HCT116 (cell line): ENCODE measurements around the gene TTC23. TPM values are rescaled to one million over a fixed set of nuclear protein-coding genes. Genes with fewer than 3 reads are reported as not detected.

Experiments used
- ATAC-seq: fragments of 200-7000 bp; cut with Tn5 transposase; 2 replicates; pipeline ENCODE4 v1.9.1; 2020; ENCODE audit warnings: mild to moderate bottlenecking, moderate library complexity
- BruUV-seq: library from RNA; stranded (reverse); fragments of 400-500 nt; replicated peaks from 2 replicates; lab custom pipeline; 2021; lab: Mats Ljungman, UMichigan
- CTCF ChIA-PET: fragments of 300-600 bp; sonication (Branson Sonifier 250); formaldehyde crosslinking; loops from one replicate; lab custom pipeline; 2021; ENCODE audit warnings: antibody characterized with exemption; lab: Charles Lee
- POLR2A ChIA-PET: fragments of 300-600, 350-600 bp; sonication (Branson Sonifier 250); formaldehyde crosslinking; loops from one replicate; lab custom pipeline; 2021; ENCODE audit warnings: antibody characterized with exemption; lab: Charles Lee
- RAD21 ChIA-PET, 2 experiments: fragments of 300-600 bp; sonication (Branson Sonifier 250); formaldehyde crosslinking; loops; one replicate each; lab custom pipeline; 2023; ENCODE audit warnings: low total read pairs in 2 of 2; ENCODE audit not compliant: uncharacterized antibody in 2 of 2, unreplicated experiment in 2 of 2, low non-redundant PET in 1 of 2; lab: Charles Lee
- DNase-seq: peaks from one replicate; pipeline ENCODE4 v3.0.0-alpha.2; 2010; ENCODE audit warnings: low read depth, low spot score
- H2AFZ ChIP-seq: fragments of 200-600 bp; shearing (Covaris generic), sonication (generic); 2 replicates; pipeline ENCODE4 v1.6.1; 2017; ENCODE audit warnings: low read depth, mixed run types, mixed read lengths, antibody characterized with exemption, low read length; ENCODE audit not compliant: poor library complexity, severe bottlenecking
- H3K27ac ChIP-seq: 2 replicates; pipeline ENCODE4 v1.5.1; 2012; ENCODE audit warnings: low read depth, low read length
- H3K27me3 ChIP-seq: fragments of 200-600 bp; sonication (generic); 2 replicates; pipeline ENCODE4 v1.6.1; 2016; ENCODE audit warnings: mixed run types, low read length, mixed read lengths; ENCODE audit not compliant: insufficient read depth
- H3K36me3 ChIP-seq, 2 experiments: fragments of 200-500 bp in 1 of 2; fragments of 200-600 bp in 1 of 2; sonication (Bioruptor generic) in 1 of 2; sonication (generic) in 1 of 2; 2 replicates each; pipeline versions ENCODE4 v1.5.1 to v1.6.1; 2014 to 2016; ENCODE audit warnings: low read length in 2 of 2, inconsistent platforms in 1 of 2, mixed read lengths in 1 of 2, mixed run types in 1 of 2; ENCODE audit not compliant: insufficient read depth in 2 of 2, control insufficient read depth in 1 of 2
- H3K4me1 ChIP-seq, 2 experiments: fragments of 200-600 bp in 1 of 2; sonication (generic) in 1 of 2; 2 replicates each; pipeline versions ENCODE4 v1.5.1 to v1.6.1; 2012 to 2017; ENCODE audit warnings: low read length in 2 of 2, inconsistent platforms in 1 of 2, mild to moderate bottlenecking in 1 of 2, mixed read lengths in 1 of 2, mixed run types in 1 of 2, moderate library complexity in 1 of 2; ENCODE audit not compliant: insufficient read depth in 2 of 2, control insufficient read depth in 1 of 2
- H3K4me2 ChIP-seq: fragments of 200-600 bp; sonication (generic); 2 replicates; pipeline ENCODE4 v1.6.1; 2017; ENCODE audit warnings: mixed run types, low read length, mixed read lengths
- H3K4me3 ChIP-seq, 2 experiments: fragments of 200-600 bp in 1 of 2; sonication (generic) in 1 of 2; replicated peaks in 1 of 2; 2 replicates each; pipeline ENCODE4 v1.5.1; 2011 to 2016; ENCODE audit warnings: low read length in 2 of 2, control low read depth in 1 of 2, low read depth in 1 of 2, mild to moderate bottlenecking in 1 of 2, mixed read lengths in 1 of 2, mixed run types in 1 of 2
- H3K79me2 ChIP-seq: fragments of 200-600 bp; sonication (generic); 2 replicates; pipeline ENCODE4 v1.6.1; 2017; ENCODE audit warnings: mild to moderate bottlenecking, mixed run types, low read length, moderate library complexity, mixed read lengths; ENCODE audit not compliant: insufficient read depth
- H3K9ac ChIP-seq: fragments of 200-600 bp; sonication (generic); 2 replicates; pipeline ENCODE4 v1.6.1; 2016; ENCODE audit warnings: low read length, mixed read lengths
- H3K9me2 ChIP-seq: fragments of 200-600 bp; sonication (generic), shearing (Covaris generic); 2 replicates; pipeline ENCODE4 v1.6.1; 2017; ENCODE audit warnings: mixed run types, mild to moderate bottlenecking, moderate library complexity; ENCODE audit not compliant: insufficient read depth
- H3K9me3 ChIP-seq, 2 experiments: fragments of 200-500 bp in 1 of 2; fragments of 200-600 bp in 1 of 2; sonication (Bioruptor generic) in 1 of 2; sonication (generic) in 1 of 2; 2 replicates each; pipeline ENCODE4 v1.6.1; 2014 to 2017; ENCODE audit warnings: low read length in 2 of 2, mixed read lengths in 2 of 2, inconsistent platforms in 1 of 2, low read depth in 1 of 2, mild to moderate bottlenecking in 1 of 2, mixed run types in 1 of 2, moderate library complexity in 1 of 2; ENCODE audit not compliant: control insufficient read depth in 1 of 2, insufficient read depth in 1 of 2
- H4K20me1 ChIP-seq: fragments of 200-600 bp; sonication (generic), shearing (Covaris generic); 2 replicates; pipeline ENCODE4 v1.6.1; 2017; ENCODE audit warnings: mixed run types, mild to moderate bottlenecking, moderate library complexity; ENCODE audit not compliant: insufficient read depth
- CBX3 ChIP-seq: IDR thresholded peaks from 2 replicates; pipeline ENCODE4 v1.6.1; 2012; ENCODE audit warnings: low read depth
- CEBPB ChIP-seq: IDR thresholded peaks from 2 replicates; pipeline ENCODE4 v1.6.1; 2012; ENCODE audit warnings: low read depth
- ELF1 ChIP-seq: IDR thresholded peaks from 2 replicates; pipeline ENCODE4 v1.6.1; 2012; ENCODE audit warnings: low read depth, borderline replicate concordance
- FOSL1 ChIP-seq: IDR thresholded peaks from 2 replicates; pipeline ENCODE4 v1.6.1; 2012; ENCODE audit warnings: low read depth
- POLR2A ChIP-seq: IDR thresholded peaks from 2 replicates; pipeline ENCODE4 v1.7.0; 2011; ENCODE audit warnings: borderline replicate concordance; ENCODE audit not compliant: insufficient read depth, insufficient read length; ENCODE audit errors: extremely low read depth
- POLR2AphosphoS5 ChIP-seq: IDR thresholded peaks from 2 replicates; pipeline ENCODE4 v1.6.1; 2011; ENCODE audit warnings: mild to moderate bottlenecking, low read depth, low read length, moderate library complexity
- RAD21 ChIP-seq: IDR thresholded peaks from 2 replicates; pipeline ENCODE4 v1.6.1; 2012; ENCODE audit warnings: low read depth, mild to moderate bottlenecking
- SIN3A ChIP-seq: IDR thresholded peaks from 2 replicates; pipeline ENCODE4 v1.6.1; 2012; ENCODE audit warnings: low read depth
- SP1 ChIP-seq: IDR thresholded peaks from 2 replicates; pipeline ENCODE4 v1.6.1; 2012; ENCODE audit warnings: low read depth
- YY1 ChIP-seq: IDR thresholded peaks from 2 replicates; pipeline ENCODE4 v1.6.1; 2011; ENCODE audit warnings: low read length, low read depth, moderate library complexity, mild to moderate bottlenecking; ENCODE audit not compliant: insufficient replicate concordance; ENCODE audit errors: extremely low read depth
- ZFX ChIP-seq: fragments of 450-650 bp; IDR thresholded peaks from 2 replicates; pipeline ENCODE4 v1.6.1; 2017
- ZNF274 ChIP-seq: fragments of 200-500 bp; sonication (Bioruptor generic); IDR thresholded peaks from 2 replicates; pipeline ENCODE4 v1.6.1; 2014; ENCODE audit warnings: mild to moderate bottlenecking, low read depth, low read length, inconsistent platforms
- intact Hi-C: fragments of 100-400 bp; cut with micrococcal nuclease; formaldehyde crosslinking; loops from 2 replicates; pipeline ENCODE4 v1.10.0; 2022
- total RNA-seq: library from RNA; stranded (reverse); gene quantifications from one replicate; pipeline ENCODE4 v1.2.1, GENCODE V29; 2021; ENCODE audit not compliant: unreplicated experiment
- TF ChIP-seq, protein P1 (sequence below): IDR thresholded peaks from 2 replicates; pipeline ENCODE4 v1.6.1; 2012
- TF ChIP-seq, protein P2 (sequence below): IDR thresholded peaks from 2 replicates; pipeline ENCODE4 v1.6.1; 2012
- TF ChIP-seq, protein P3 (sequence below): IDR thresholded peaks from 2 replicates; pipeline ENCODE4 v1.6.1; 2012; ENCODE audit warnings: low read depth

Gene TTC23
- total RNA-seq, 1 experiment from 2014 or later: 10.2 TPM

DNA sequence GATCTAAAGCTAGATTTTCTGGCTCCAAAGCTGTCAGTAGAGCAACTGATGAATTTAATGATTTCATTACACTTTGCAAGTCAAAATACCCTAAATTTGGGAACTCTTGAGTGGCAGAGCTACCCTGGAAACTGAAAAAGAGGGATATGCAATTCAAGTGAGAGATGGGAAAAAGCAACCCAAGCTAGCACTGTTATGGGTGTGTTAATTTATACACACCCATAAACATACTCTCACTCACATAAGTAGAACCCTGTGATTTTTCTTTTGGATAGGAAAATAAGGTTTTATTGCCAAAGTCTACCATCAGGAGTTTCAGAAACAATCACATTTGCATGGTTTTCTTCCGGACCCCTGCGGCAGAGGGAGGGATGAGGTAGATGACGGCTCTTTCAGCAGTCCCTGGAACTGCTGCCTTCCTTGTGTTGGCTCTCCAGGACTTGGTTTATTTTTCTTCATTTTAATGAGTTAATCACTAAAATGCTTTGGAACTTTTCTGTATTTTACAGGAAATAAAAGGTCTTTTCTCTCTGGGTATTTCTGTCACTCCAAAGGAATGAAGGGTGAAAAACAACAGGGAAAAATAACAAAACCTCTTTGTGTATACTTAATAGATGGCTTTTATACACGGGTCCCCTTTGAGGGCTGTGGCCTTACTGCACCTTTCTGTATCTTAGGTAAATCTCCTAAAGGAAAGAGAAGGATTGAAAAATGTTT lies 63.8 kb downstream of the TTC23 start:
- Histone ChIP-seq H3K4me3 (no peak overlapping the region), H3K27ac (no peak overlapping the region), H3K9ac (no peak overlapping the region), H3K4me2 (no peak overlapping the region), H3K79me2 (no peaks in the 10 kb centered on the region), H3K36me3 (no peaks in the 10 kb centered on the region), H3K9me2 (no peaks in the 10 kb centered on the region), H3K9me3 (no peaks in the 10 kb centered on the region), H2AFZ (no peak overlapping the region), H3K4me1 (no peaks in the 10 kb centered on the region), H3K27me3 (no peaks in the 10 kb centered on the region), H4K20me1 (no peaks in the 10 kb centered on the region)
- DNase-seq (no peak), ATAC-seq (no peak)
- intact Hi-C loops: no loop called here
- RAD21 ChIA-PET: no interaction called here
- POLR2A ChIA-PET: no interaction called here
- CTCF ChIA-PET: no interaction called here
- no TSS peak for BruUV-seq
- TF ChIP-seq CBX3: no peak
- TF ChIP-seq, protein P1, sequence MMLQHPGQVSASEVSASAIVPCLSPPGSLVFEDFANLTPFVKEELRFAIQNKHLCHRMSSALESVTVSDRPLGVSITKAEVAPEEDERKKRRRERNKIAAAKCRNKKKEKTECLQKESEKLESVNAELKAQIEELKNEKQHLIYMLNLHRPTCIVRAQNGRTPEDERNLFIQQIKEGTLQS: no peak
- no peak for TF ChIP-seq ZFX
- TF ChIP-seq ZNF274: no peak
- no peak for TF ChIP-seq ELF1
- no peak for TF ChIP-seq CEBPB
- TF ChIP-seq SP1: no peak
- TF ChIP-seq, protein P2, sequence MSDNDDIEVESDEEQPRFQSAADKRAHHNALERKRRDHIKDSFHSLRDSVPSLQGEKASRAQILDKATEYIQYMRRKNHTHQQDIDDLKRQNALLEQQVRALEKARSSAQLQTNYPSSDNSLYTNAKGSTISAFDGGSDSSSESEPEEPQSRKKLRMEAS: no peak
- no peak for TF ChIP-seq SIN3A

DNA sequence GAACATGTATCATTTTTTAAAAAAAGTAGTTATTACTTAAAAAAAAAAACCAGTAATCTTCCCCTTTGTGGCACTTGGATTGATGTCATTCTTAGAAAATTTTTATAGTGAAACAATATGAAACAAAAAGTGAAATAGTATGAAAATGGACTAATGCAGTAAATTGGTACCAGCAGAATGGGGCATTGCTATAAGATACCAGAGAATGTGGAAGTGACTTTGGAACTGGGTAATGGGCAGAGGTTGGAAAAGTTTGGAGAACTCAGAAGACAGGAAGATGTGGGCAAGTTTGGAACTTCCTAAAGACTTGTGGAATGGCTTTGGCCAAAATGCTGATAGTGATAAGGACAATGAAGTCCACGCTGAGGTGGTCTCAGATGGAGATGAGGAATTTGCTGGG lies 66.6 kb downstream of the TTC23 start:
- CTCF ChIA-PET: no interaction called here
- Histone ChIP-seq H3K4me2 (no peak overlapping the region), H3K79me2 (no peaks in the 10 kb centered on the region), H4K20me1 (no peaks in the 10 kb centered on the region), H3K36me3 (no peaks in the 10 kb centered on the region), H2AFZ (no peak overlapping the region), H3K9me3 (no peaks in the 10 kb centered on the region), H3K27me3 (no peaks in the 10 kb centered on the region), H3K4me1 (no peaks in the 10 kb centered on the region), H3K9me2 (no peaks in the 10 kb centered on the region), H3K27ac (no peak overlapping the region), H3K4me3 (no peak overlapping the region), H3K9ac (no peak overlapping the region)
- intact Hi-C loops: no loop called here
- ATAC-seq (no peak), DNase-seq (no peak)
- no TSS peak for BruUV-seq
- TF ChIP-seq RAD21: no peak
- TF ChIP-seq, protein P2: no peak
- TF ChIP-seq, protein P1: no peak
- TF ChIP-seq SP1: no peak
- no peak for TF ChIP-seq POLR2AphosphoS5
- TF ChIP-seq YY1: no peak
- no peak for TF ChIP-seq ELF1
- TF ChIP-seq POLR2A: no peak
- TF ChIP-seq FOSL1: no peak
- TF ChIP-seq, protein P3, sequence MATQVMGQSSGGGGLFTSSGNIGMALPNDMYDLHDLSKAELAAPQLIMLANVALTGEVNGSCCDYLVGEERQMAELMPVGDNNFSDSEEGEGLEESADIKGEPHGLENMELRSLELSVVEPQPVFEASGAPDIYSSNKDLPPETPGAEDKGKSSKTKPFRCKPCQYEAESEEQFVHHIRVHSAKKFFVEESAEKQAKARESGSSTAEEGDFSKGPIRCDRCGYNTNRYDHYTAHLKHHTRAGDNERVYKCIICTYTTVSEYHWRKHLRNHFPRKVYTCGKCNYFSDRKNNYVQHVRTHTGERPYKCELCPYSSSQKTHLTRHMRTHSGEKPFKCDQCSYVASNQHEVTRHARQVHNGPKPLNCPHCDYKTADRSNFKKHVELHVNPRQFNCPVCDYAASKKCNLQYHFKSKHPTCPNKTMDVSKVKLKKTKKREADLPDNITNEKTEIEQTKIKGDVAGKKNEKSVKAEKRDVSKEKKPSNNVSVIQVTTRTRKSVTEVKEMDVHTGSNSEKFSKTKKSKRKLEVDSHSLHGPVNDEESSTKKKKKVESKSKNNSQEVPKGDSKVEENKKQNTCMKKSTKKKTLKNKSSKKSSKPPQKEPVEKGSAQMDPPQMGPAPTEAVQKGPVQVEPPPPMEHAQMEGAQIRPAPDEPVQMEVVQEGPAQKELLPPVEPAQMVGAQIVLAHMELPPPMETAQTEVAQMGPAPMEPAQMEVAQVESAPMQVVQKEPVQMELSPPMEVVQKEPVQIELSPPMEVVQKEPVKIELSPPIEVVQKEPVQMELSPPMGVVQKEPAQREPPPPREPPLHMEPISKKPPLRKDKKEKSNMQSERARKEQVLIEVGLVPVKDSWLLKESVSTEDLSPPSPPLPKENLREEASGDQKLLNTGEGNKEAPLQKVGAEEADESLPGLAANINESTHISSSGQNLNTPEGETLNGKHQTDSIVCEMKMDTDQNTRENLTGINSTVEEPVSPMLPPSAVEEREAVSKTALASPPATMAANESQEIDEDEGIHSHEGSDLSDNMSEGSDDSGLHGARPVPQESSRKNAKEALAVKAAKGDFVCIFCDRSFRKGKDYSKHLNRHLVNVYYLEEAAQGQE: no peak
- RAD21 ChIA-PET: no interaction called here
- POLR2A ChIA-PET: no interaction called here
